ENCODE results near the gene HOXA13. TPM values are rescaled to one million over a fixed set of nuclear protein-coding genes. Genes with fewer than 3 reads are reported as not detected.

The HOXA13 gene
- total RNA-seq, 1 experiment from 2014 or later: 0.35 TPM

DNA sequence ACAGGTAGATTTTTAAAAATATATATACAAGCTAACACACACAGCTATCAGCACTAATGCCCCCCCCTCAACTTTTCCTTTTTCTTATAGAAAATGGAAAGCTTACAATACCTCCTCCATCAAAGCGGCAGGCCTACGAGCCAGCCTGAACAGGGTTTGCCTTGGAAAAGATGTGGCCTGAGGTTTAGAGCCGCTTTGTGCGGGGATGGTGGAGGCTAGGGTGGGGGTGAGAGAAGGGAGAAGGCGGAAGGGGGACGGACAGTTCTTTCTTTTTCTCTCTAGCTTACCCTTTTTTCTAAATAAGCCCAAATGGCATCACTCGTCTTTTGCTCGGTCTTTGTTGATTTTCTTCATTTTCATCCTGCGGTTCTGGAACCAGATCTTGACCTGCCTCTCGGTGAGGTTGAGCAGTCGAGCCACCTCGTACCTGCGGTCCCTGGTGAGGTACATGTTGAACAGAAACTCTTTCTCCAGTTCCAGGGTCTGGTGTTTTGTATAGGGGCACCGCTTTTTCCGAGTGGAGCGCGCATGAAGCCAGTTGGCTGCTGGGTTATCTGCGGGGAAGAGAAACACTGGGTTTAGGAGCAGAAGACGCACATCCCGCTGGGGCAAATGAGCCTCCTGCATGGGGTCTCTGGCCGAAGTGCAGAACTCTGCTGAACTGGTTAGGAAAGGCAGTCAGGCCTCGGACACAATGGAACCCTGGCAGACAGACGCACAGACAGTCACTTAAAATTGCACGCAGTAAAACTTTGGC is 36.4 kb downstream of the HOXA13 start:
- Histone ChIP-seq H3K27me3 (ENCODE audit: insufficient read depth, low read depth) (no peaks in the 10 kb centered on the region), H3K79me2 (ENCODE audit: low read depth) (no peaks in the 10 kb centered on the region), H4K20me1 (ENCODE audit: insufficient read depth) (no peaks in the 10 kb centered on the region), H3K4me3 (no peak overlapping the region), H3K4me2 (no peak overlapping the region), H3K9me2 (ENCODE audit: insufficient read depth) (no peaks in the 10 kb centered on the region), H2AFZ (no peak overlapping the region), H3F3A (ENCODE audit: insufficient read depth, low read depth) (peaks cover 26% of the 10 kb centered on the region), H3K4me1 (replicated peaks; ENCODE audit: insufficient read depth) (0 out of 2 replicates have a peak, but pooled peaks cover 3% of the 10 kb centered on the region), H3K9me3 (ENCODE audit: insufficient read depth, low read depth) (no peaks in the 10 kb centered on the region), H3K27ac (no peak overlapping the region), H3K36me3 (ENCODE audit: low read depth) (no peaks in the 10 kb centered on the region)
- TF ChIP-seq EZH2 (IDR thresholded peaks at IDR 0.05; ENCODE audit: low read depth): no peak
- TF ChIP-seq, protein P1, sequence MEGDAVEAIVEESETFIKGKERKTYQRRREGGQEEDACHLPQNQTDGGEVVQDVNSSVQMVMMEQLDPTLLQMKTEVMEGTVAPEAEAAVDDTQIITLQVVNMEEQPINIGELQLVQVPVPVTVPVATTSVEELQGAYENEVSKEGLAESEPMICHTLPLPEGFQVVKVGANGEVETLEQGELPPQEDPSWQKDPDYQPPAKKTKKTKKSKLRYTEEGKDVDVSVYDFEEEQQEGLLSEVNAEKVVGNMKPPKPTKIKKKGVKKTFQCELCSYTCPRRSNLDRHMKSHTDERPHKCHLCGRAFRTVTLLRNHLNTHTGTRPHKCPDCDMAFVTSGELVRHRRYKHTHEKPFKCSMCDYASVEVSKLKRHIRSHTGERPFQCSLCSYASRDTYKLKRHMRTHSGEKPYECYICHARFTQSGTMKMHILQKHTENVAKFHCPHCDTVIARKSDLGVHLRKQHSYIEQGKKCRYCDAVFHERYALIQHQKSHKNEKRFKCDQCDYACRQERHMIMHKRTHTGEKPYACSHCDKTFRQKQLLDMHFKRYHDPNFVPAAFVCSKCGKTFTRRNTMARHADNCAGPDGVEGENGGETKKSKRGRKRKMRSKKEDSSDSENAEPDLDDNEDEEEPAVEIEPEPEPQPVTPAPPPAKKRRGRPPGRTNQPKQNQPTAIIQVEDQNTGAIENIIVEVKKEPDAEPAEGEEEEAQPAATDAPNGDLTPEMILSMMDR (conservative IDR thresholded peaks at IDR 0.05): no peak
- CTCF ChIA-PET: interaction anchor here (0.9 to 3.1 kb wide), 3 partner anchors 404 to 794 kb away, joined by 3 to 24 read pairs (median 11); no protein-coding TSS in a partner anchor
- intact Hi-C loops (cut with micrococcal nuclease; ENCODE audit: unreplicated experiment): loop anchor here (5.0 to 10.0 kb wide), 3 partner anchors 931 to 1596 kb away; no protein-coding TSS in a partner anchor
- POLR2A ChIA-PET (ENCODE audit: unreplicated experiment): interaction anchor here (0.6 kb wide), 1 partner anchor 786 kb away, joined by 5 read pairs; no protein-coding TSS in a partner anchor
- no TSS peak for BruUV-seq (replicated peaks)
- DNase-seq: no peak

DNA sequence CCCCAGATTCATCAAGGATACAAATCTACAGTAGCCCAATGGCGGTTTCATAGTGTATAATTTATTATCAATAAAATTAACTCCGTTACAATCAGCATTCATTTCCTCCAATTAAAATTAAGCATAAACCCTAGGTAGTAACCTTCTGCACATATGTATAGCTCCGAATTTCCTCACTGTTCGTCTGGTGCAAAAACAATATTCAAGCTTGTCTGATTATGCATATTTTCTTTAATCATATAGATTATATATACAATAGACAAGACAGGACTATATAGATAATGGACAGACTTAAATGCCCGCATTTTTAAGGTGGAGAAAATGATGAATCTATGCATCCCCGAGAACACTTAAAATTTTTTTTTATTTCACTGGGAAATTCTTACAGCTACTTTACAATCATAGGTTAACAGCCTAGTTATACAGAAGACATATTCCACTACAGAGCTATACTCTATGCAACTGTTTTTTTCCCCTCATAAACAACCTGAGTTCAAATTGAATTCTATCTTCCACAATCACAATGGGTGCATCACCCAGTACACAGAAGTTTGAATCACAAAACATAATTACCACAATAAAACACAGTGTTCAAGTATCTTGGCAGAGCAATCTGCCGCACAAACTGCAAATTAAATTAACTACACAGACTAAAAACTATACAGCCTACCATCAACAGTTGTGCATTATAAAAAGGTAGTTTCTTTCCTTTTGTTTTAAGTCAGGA is 37.2 kb downstream of the HOXA13 start:
- intact Hi-C loops (cut with micrococcal nuclease; ENCODE audit: unreplicated experiment): loop anchor here (5.0 to 10.0 kb wide), 3 partner anchors 932 to 1595 kb away; no protein-coding TSS in a partner anchor
- DNase-seq: no peak
- Histone ChIP-seq H3K4me3 (no peak overlapping the region), H4K20me1 (ENCODE audit: insufficient read depth) (no peaks in the 10 kb centered on the region), H3K4me1 (replicated peaks; ENCODE audit: insufficient read depth) (0 out of 2 replicates have a peak, but pooled peaks cover 3% of the 10 kb centered on the region), H3K79me2 (ENCODE audit: low read depth) (no peaks in the 10 kb centered on the region), H3K27ac (no peak overlapping the region), H3F3A (ENCODE audit: insufficient read depth, low read depth) (peaks cover 18% of the 10 kb centered on the region), H3K4me2 (no peak overlapping the region), H2AFZ (no peak overlapping the region), H3K9me3 (ENCODE audit: insufficient read depth, low read depth) (no peaks in the 10 kb centered on the region), H3K27me3 (ENCODE audit: insufficient read depth, low read depth) (no peaks in the 10 kb centered on the region), H3K36me3 (ENCODE audit: low read depth) (no peaks in the 10 kb centered on the region), H3K9me2 (ENCODE audit: insufficient read depth) (no peaks in the 10 kb centered on the region)
- ChIA-PET POLR2A (ENCODE audit: unreplicated experiment) (interaction anchor here (0.6 to 0.7 kb wide), 2 partner anchors 786 to 1011 kb away, joined by 5 read pairs; partner anchors contain the start of gene NFE2L3), CTCF (interaction anchor here (0.9 to 3.1 kb wide), 4 partner anchors 403 to 794 kb away, joined by 3 to 24 read pairs (median 7); no protein-coding TSS in a partner anchor)
- no TSS peak for BruUV-seq (replicated peaks)
- no peak for TF ChIP-seq EZH2 (IDR thresholded peaks at IDR 0.05; ENCODE audit: low read depth)
- TF ChIP-seq, protein P1 (conservative IDR thresholded peaks at IDR 0.05): no peak
